HG03565 (cell line): Measurements from ENCODE around the gene SUSD3.

ENCODE experiments used
- ATAC-seq: cut with Tn5 transposase; IDR thresholded peaks from one replicate; pipeline ENCODE4 v1.9.1; 2021; ENCODE audit warnings: mild to moderate bottlenecking, moderate library complexity; ENCODE audit not compliant: unreplicated experiment

SUSD3 gene

DNA sequence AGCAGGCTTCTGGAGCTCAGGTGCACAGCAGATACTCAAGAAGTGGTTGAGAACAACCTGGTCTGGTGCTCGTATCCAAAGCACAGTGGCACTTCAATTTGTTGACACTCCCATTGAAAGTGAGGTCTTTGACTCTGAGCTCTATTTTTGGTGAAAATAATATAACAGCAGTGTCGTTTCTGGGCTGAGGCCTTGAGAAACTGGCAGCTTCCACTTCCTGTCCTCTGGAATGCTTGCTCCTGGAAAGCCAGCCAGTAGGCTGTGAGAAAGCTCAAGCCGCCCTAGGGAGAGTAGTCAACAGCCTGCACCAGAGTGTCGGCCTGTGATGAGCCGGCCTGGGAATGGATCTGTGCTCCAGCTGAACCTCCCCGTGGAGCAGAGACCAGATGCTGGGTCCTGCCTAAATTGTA lies 6.8 kb upstream of the SUSD3 start:
- ATAC-seq, result no peak

DNA sequence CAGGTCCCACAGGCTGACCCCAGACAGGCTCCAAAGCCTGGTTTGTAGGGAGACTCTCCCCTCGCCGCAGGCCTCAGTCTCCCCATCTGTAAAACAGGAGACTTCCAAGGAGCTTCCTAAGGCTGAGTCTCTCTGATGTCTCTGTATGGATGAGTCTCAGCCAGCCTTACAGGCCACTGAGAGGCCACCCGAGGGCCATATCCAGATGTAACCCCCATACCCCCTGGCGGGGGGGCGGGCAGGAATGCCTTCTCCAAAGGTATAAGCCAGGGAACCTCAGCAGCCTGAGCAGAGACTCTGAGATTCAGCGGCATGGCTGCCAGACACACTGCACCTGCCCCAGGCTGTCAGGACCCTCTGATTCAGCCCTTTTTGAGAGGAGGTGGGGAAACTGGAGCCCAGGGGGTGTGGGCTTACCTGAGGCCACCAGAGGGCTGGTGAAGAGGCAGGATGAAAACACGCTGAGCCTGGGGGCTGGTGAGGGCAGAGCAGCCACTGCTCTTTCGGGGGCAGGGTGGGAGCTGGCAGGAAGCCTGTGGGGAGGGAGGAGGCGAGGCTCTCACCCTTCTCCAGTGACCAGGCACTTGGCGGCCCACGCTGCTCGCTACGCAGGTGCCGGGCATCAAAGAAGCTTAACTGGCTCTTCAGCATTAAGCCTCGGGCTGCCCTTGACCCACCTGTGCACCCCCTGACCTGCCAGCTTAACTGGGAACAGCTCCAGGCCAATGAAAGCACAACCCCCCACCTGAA lies 5.5 kb upstream of the SUSD3 start:
- no peak for ATAC-seq

DNA sequence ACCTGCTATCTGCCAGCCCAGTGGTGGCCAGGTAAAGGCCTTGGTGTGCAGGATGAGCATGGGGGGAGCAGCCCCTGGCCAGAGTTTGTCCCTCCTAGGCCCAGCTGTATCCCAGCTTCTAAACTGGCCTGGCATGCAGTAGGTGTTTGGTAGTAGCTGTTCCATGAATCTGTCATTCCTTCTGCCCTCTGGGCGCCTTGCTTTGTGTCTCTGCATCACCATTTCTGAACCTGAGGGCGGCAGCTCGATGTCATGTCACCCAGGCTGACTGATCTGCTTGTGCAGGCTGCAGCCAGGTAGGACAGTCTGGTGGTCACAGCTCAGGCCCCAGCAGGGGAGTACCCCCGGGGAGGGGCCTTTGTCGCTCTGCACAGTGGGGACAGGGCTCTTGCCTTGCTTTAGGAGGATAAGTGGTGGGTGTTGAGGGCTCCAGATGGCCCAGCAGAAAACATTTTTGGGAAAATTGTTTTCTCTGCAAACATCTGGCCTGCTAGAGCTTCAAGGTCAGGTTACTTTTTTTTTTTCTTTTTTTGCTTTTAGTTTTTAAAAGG lies 4.6 kb upstream of the SUSD3 start:
- no peak for ATAC-seq

GRCh38 chr9:93054758-93055704 lies 3.5 kb upstream of the SUSD3 start:
- no peak for ATAC-seq

- ATAC-seq, result no peak
Measured at GRCh38 chr9:93057042-93057702, 1.3 kb upstream of the SUSD3 start.

DNA sequence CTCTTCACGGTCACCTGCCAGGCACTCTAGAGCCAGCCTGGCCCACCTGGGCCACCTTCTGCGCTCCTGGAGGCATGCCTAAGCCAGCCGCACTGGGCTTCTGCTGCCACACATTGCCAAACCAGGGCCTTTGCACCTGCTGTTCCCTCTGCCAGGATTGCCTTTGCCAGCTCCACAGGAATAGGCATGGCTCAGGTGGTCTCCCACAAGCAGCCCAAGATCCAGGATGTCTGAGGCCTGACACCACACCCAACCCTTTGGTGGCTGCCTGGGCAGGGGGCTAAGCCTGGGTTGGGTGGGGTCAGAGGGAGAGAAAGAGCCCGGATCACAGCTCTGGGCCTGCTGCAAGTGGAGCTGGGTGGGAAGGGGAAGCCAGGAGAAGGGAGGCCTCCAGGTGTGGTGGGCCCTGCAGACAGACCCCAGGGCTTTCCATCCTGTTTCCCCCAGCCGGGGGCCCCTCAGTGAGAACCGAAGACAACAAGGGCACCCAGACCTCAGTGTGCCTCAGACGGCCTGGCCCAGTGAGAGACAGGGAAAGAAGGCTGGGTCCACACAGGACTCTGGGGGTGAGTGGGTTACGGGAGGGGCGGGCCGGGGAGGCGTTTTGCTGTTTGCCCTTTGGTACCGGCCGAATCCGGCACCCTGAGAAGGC lies 672 bp upstream of the SUSD3 start:
- peak; percentile 1 for ATAC-seq

DNA sequence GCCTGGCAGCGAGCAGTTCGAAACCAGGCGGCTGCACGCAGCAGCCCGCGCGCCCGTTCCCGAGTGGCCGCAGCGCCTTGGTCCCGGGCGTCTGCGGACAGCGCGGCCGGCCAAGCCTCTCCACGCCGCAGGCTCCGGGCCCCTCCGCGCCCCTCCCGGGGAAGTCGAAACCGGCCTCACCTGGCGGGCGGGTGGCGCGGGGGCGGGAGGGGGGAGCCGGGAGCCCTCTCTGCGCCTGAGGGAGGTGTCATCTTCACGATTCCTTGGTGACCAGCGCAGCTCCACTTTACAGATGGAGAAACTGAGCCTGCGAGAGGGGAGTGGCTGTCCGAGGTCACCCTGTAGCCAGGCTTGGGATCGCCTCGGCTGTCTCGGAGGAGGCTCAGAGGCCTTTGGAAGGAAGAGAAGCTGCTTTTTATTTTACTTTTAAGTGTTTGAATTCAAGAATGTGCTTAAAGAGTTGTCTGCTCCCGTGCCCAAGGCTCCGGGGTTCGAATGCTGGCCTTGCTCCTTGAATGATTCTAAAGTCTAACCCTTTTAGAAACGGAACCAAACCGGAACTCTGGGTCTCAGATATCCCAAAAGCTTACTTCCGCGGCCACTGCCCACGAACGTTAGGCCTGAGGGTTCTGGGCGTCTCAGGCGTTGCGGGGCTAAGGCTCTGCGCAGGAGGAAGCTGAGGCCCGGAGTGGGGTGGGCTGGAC lies 662 bp downstream of the SUSD3 start:
- peak; percentile 13 for ATAC-seq

- no peak for ATAC-seq
Measured at GRCh38 chr9:93059715-93060578, 1.4 kb downstream of the SUSD3 start.

DNA sequence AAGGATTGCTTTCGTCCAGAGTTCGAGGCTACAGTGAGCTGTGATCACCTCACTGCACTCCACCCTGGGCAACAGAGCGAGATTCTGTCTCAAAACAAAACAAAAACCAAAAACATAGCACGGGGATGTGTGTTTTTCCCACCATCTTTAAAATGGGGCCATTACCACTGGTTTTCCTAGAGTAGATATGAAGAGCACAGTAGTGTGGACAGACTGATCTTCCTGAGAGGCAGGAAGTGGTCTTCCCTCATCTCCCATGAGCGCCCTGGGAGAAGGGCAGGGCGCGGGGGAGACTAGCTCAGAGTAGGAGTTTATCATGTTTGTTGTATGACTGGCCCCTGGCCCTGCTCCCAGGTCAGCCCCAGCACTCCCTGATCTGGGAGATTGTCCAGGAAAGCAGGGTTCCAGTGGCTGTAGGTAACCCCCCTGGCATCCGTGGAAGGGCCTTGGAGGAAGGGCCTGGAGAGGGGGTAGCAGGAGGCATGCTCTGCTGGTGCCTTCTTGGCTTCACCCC lies 2.3 kb downstream of the SUSD3 start:
- no peak for ATAC-seq

- ATAC-seq, result no peak
Measured at GRCh38 chr9:93061260-93061751, 2.8 kb downstream of the SUSD3 start.

DNA sequence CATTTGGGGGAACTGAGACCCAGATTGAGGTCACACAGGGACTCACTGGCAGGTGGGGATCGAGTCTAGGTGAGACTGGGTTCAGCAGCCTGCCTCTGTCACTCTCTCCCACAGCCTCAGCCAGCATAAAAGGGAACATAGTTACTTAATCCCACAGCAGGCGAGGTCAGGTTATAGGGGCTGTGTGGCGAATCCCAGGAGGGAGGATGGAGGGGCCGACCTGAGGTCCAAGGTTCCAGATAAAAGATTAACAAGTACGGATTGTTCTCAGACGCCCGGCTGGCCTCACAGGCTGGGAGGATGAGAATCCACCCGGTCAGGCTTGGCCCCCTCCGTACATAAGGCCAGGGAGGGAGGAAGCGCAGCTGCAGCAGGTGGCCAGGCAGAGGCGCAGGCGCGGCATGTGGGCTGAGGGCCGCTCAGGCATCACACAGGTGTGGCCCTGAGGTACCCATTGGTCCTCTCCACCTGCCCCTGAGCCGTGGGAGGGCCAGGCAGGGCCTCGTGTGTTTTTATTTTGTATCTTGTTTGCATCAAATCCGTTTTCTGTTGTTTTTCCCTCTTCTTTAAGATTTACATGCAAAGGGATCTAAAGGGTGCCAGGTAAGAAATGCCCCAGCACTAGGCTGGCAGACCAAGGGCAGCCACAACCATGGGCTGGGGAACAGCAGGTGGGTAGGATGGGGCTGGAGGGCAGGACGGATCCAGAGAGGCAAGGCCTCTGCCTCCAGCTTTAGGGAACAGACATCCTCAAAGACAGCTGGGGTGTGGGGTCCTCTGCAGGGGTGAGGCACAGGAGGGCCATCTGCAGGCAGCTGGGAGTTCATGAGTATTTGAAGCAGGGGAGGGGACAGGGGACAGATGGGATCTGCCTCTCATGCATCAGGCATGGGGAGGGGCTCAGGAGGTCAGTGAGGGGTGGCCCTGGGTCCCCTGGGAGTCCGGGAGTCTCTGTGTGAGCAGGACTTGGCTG lies 3.6 kb downstream of the SUSD3 start:
- no peak for ATAC-seq

DNA sequence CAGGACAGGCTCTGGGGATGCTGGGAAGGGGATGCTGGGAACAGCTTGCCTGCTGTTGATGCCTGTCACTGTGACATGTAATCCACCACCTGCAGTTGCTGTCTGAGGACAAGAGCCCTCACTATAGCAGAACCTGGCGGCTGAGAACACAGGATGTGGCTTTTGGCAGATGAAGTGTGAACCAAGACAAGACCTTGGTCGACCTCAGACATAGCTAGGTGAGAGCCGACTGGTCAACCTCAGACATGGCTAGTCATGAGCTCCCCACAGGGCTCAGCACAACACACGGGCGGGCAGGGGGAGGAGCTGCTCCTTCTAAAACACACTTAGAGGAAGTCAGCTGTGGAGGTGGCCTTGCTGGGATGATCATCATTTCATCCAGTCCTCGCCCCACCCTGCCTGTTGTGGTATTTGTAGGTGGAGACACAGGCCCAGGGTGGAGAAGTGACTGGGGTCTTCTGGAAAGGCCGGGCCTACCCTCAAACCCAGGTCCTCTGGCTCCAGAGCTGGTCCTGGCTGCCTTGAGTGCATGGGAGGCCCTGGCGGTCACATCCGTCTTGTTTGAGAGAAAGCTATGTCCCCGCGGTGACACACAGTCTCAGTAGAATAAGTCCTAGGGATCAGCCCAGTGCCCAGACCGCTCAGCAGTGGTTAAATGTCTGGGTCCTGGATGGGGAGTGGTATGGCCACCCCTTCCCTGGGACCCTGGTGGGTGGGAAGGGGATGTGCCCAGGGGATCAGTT lies 6.1 kb downstream of the SUSD3 start:
- ATAC-seq, result peak; percentile 92

GRCh38 chr9:93065135-93065720 lies 6.7 kb downstream of the SUSD3 start:
- ATAC-seq, result no peak

GRCh38 chr9:93066978-93067603 lies 8.6 kb downstream of the SUSD3 start:
- no peak for ATAC-seq

GRCh38 chr9:93068956-93069355 lies 10.5 kb downstream of the SUSD3 start:
- no peak for ATAC-seq

- no peak for ATAC-seq
Measured at GRCh38 chr9:93071464-93071863, 13.0 kb downstream of the SUSD3 start.
